ENCODE results near the gene CAAP1.

GRCh38 chr9:26888271-26888670 is 4.3 kb downstream of the CAAP1 start:
- no peak for TF ChIP-seq POLR2A (IDR thresholded peaks at IDR 0.05)
- TF ChIP-seq CTCF (IDR thresholded peaks at IDR 0.05): no peak

All from right lobe of liver (tissue), 4 donors.